ENCODE measurements around the gene GAGE12J.
"Not testable (repeated sequence)": the region's sequence is repeated elsewhere in the genome, so short reads cannot be mapped to it uniquely, and the experiment has no call there.

DNA sequence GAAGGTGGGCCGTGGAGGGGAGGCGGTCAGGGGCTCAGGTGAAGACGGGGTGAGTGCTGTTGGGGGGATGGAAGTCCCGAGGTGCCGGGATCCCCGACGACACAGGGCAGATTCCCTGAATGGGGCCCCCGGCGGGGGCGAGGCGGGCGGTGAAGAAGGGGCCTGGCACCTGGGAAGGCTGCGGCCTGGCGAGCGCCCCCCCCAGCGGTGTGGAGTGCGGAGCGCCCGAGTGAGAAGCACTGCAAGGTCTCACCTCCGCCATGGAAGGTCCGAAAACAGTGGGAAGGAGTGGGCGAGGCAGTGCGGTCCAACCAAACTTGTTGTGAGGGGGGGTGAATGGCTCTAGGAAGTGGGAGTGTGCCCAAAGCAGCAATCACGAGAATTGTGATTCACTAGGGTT is 19.6 kb downstream of the GAGE12J start:
- not testable (repeated sequence) for TF ChIP-seq POLR2A (IDR thresholded peaks at IDR 0.05; ENCODE audit: low read depth, low read length); POLR2AphosphoS5 (IDR thresholded peaks at IDR 0.05; ENCODE audit: low read depth, low read length); TAF1 (IDR thresholded peaks at IDR 0.05; ENCODE audit: borderline replicate concordance, low read depth, low read length)

Data from GM12892 (cell line).